Spleen (tissue), 7 donors: ENCODE data around the gene MED12L.

Source experiments
- POLR2A ChIP-seq, 3 donors: fragments of 450-650 bp; IDR thresholded peaks; one replicate each; pipeline ENCODE4 v1.5.1; 2017; ENCODE audit warnings: antibody characterized with exemption in 3 of 3, mild to moderate bottlenecking in 1 of 3
- TF ChIP-seq, protein P1 (sequence below), 11 experiments: fragments of 200-600 bp in 7 of 11; fragments of 450-650 bp in 4 of 11; sonication (generic) in 4 of 11; IDR thresholded peaks in 8 of 11; conservative IDR thresholded peaks in 3 of 11; 1 replicate in 7 of 11; 2 replicates in 4 of 11; pipeline versions ENCODE4 v1.4.0 to v1.8.0; 2016 to 2021; ENCODE audit warnings: antibody characterized with exemption in 11 of 11, inconsistent platforms in 4 of 11, mild to moderate bottlenecking in 1 of 11
- donor health status: DM: no; HTN: no; CAD: no; lungs with moderate emphysema.
- donor health status: DM: no; HTN: no; CAD: no.
- donor health status: DM: no; HTN: no; CAD: no.

DNA sequence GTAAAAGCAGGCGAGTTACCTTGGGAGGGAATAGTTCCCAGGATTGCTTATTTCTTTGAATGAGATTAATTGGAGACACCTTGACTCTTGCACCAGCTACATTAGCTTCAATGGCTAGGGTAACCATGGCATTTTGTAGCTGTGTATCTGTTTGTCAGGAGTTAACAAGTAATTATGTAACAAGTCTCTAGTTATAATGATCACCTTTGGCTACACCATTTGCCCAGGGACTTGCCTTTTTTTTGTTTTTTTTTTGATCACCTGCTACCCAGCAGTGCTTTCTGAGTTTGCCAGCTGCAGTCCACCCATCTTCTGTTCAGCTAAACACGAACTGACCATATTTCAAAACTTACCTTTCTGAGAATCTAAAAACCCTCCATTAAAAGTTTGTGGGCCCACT lies 2.2 kb downstream of the MED12L start:
- TF ChIP-seq, protein P1, sequence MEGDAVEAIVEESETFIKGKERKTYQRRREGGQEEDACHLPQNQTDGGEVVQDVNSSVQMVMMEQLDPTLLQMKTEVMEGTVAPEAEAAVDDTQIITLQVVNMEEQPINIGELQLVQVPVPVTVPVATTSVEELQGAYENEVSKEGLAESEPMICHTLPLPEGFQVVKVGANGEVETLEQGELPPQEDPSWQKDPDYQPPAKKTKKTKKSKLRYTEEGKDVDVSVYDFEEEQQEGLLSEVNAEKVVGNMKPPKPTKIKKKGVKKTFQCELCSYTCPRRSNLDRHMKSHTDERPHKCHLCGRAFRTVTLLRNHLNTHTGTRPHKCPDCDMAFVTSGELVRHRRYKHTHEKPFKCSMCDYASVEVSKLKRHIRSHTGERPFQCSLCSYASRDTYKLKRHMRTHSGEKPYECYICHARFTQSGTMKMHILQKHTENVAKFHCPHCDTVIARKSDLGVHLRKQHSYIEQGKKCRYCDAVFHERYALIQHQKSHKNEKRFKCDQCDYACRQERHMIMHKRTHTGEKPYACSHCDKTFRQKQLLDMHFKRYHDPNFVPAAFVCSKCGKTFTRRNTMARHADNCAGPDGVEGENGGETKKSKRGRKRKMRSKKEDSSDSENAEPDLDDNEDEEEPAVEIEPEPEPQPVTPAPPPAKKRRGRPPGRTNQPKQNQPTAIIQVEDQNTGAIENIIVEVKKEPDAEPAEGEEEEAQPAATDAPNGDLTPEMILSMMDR (IDR thresholded peaks at IDR 0.05 in 8 of 11, conservative IDR thresholded peaks at IDR 0.05 in 3 of 11), result no peak
- TF ChIP-seq POLR2A (IDR thresholded peaks at IDR 0.05), result no peak
